ENCODE data around the gene ANKRA2.

DNA sequence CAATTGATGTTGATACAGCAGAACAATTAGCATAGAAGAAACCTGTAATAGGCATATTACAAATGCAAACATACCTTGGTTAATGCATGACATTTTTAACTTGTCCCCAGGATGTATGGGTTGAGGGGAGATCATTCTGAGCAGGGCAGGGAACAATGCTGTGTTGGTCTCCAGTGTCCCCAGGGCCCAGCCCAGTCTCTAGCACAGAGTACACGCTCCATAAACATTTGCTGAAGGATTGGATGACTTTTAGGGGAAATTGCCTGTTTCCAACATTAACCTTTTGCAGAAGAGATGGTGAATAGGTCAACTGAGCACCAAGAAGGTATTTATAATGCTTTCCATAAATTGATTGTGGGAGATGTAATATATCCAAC lies 20.0 kb downstream of the ANKRA2 start:
- TF ChIP-seq, protein P1, sequence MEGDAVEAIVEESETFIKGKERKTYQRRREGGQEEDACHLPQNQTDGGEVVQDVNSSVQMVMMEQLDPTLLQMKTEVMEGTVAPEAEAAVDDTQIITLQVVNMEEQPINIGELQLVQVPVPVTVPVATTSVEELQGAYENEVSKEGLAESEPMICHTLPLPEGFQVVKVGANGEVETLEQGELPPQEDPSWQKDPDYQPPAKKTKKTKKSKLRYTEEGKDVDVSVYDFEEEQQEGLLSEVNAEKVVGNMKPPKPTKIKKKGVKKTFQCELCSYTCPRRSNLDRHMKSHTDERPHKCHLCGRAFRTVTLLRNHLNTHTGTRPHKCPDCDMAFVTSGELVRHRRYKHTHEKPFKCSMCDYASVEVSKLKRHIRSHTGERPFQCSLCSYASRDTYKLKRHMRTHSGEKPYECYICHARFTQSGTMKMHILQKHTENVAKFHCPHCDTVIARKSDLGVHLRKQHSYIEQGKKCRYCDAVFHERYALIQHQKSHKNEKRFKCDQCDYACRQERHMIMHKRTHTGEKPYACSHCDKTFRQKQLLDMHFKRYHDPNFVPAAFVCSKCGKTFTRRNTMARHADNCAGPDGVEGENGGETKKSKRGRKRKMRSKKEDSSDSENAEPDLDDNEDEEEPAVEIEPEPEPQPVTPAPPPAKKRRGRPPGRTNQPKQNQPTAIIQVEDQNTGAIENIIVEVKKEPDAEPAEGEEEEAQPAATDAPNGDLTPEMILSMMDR (IDR thresholded peaks at IDR 0.05; ENCODE audit: insufficient read depth, low read length, poor library complexity, severe bottlenecking) = no peak
- no peak for TF ChIP-seq EZH2phosphoT487 (conservative IDR thresholded peaks at IDR 0.05; ENCODE audit: low read length)
